BJ (cell line): ENCODE measurements around the gene ADGRA1. TPM values are rescaled to one million over a fixed set of nuclear protein-coding genes. Genes with fewer than 3 reads are reported as not detected.

Experiments
- CTCF ChIA-PET: fragments of 350-600 bp; formaldehyde crosslinking; extraction: SDS; loops from one replicate; lab custom pipeline; 2021; ENCODE audit warnings: antibody characterized with exemption, inconsistent platforms; lab: Yijun Ruan, JAX
- POLR2A ChIA-PET: fragments of 300-600 bp; sonication (Branson Sonifier 250); formaldehyde crosslinking; extraction: SDS; loops from one replicate; lab custom pipeline; 2021; ENCODE audit warnings: antibody characterized with exemption; lab: Charles Lee
- DNase-seq: peaks from one replicate; pipeline ENCODE4 v3.0.0-alpha.2; 2011; ENCODE audit warnings: low read depth
- H3K27me3 ChIP-seq: 2 replicates; pipeline ENCODE4 v1.6.0; 2011; ENCODE audit warnings: low read length; ENCODE audit not compliant: control insufficient read depth, insufficient read depth
- H3K36me3 ChIP-seq: 2 replicates; pipeline ENCODE4 v1.5.1; 2011; ENCODE audit warnings: low read length; ENCODE audit not compliant: control insufficient read depth, insufficient read depth
- H3K4me3 ChIP-seq: 2 replicates; pipeline ENCODE4 v1.5.1; 2011; ENCODE audit warnings: low read depth, mild to moderate bottlenecking, control low read depth, low read length
- CTCF ChIP-seq: IDR thresholded peaks from 2 replicates; pipeline ENCODE4 v1.5.1; 2011; ENCODE audit warnings: low read depth, mild to moderate bottlenecking, control low read depth, inconsistent platforms, low read length, moderate library complexity; ENCODE audit not compliant: insufficient read depth
- polyA minus RNA-seq: library from RNA; depleted of rRNA, polyadenylated mRNA; stranded (reverse); fragments of >200 nt; gene quantifications from 2 replicates; pipeline ENCODE4 v1.2.3, GENCODE V29; 2011; rRNA and poly(A)+ RNA removed
- polyA plus RNA-seq: library from polyadenylated mRNA; depleted of rRNA; stranded (reverse); fragments of >200 nt; gene quantifications from 2 replicates; pipeline ENCODE4 v1.2.3, GENCODE V29; 2011; rRNA removed

Gene ADGRA1, protein sequence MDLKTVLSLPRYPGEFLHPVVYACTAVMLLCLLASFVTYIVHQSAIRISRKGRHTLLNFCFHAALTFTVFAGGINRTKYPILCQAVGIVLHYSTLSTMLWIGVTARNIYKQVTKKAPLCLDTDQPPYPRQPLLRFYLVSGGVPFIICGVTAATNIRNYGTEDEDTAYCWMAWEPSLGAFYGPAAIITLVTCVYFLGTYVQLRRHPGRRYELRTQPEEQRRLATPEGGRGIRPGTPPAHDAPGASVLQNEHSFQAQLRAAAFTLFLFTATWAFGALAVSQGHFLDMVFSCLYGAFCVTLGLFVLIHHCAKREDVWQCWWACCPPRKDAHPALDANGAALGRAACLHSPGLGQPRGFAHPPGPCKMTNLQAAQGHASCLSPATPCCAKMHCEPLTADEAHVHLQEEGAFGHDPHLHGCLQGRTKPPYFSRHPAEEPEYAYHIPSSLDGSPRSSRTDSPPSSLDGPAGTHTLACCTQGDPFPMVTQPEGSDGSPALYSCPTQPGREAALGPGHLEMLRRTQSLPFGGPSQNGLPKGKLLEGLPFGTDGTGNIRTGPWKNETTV
- polyA plus RNA-seq (not detected in 2 replicates), polyA minus RNA-seq (not detected in 2 replicates)

- ChIA-PET POLR2A (no interaction called here), CTCF (no interaction called here)
- peaks cover 23% of the 10 kb centered on the region for H3K27me3 ChIP-seq
- TF ChIP-seq CTCF = no peak
- DNase-seq = no peak
- H3K36me3 ChIP-seq = no peaks in the 10 kb centered on the region
- no peak within 1 kb of the TSS for H3K4me3 ChIP-seq
These were observed at the start of gene ADGRA1 for GRCh38 chr10:133087679-133088178. Gene ADGRA1, plus strand, starts transcription at chr10:133087924. Its CDS starts 986 bp downstream, at chr10:133088910.

- CTCF ChIA-PET = no interaction called here
- H3K36me3 ChIP-seq = no peaks in the 10 kb centered on the region
- POLR2A ChIA-PET = no interaction called here
- DNase-seq = no peak
- H3K4me3 ChIP-seq = no peak overlapping the region
- TF ChIP-seq CTCF = no peak
- peaks cover 3% of the 10 kb centered on the region for H3K27me3 ChIP-seq
These were observed 49.5 kb upstream of the ADGRA1 start for GRCh38 chr10:133038036-133038823.

- TF ChIP-seq CTCF = no peak
- DNase-seq = no peak
- CTCF ChIA-PET = no interaction called here
- H3K4me3 ChIP-seq = no peak overlapping the region
- peaks cover 3% of the 10 kb centered on the region for H3K27me3 ChIP-seq
- H3K36me3 ChIP-seq = no peaks in the 10 kb centered on the region
- POLR2A ChIA-PET = no interaction called here
These were observed 48.5 kb upstream of the ADGRA1 start for GRCh38 chr10:133039107-133039802.

GRCh38 chr10:133039803-133040165 lies 47.9 kb upstream of the ADGRA1 start:
- ChIA-PET POLR2A (no interaction called here), CTCF (no interaction called here)
- Histone ChIP-seq H3K4me3 (no peak overlapping the region), H3K27me3 (peaks cover 3% of the 10 kb centered on the region), H3K36me3 (no peaks in the 10 kb centered on the region)
- DNase-seq = no peak
- no peak for TF ChIP-seq CTCF

- no peak for DNase-seq
- CTCF ChIA-PET = no interaction called here
- no peak for TF ChIP-seq CTCF
- H3K36me3 ChIP-seq = no peaks in the 10 kb centered on the region
- H3K4me3 ChIP-seq = no peak overlapping the region
- POLR2A ChIA-PET = no interaction called here
- H3K27me3 ChIP-seq = peaks cover 3% of the 10 kb centered on the region
These were observed 47.5 kb upstream of the ADGRA1 start for GRCh38 chr10:133040198-133040597.
